ENCODE results near the gene FHL3. TPM values are rescaled to one million over a fixed set of nuclear protein-coding genes. Genes with fewer than 3 reads are reported as not detected.
A peak's percentile ranks its signal among the peaks of the same experiment; 100 is the strongest.

The FHL3 gene
- total RNA-seq, 4 donors from 2014 or later: 7.5 to 13.8 (median 10.4) TPM

- Histone ChIP-seq H3K27me3 (peaks cover 36% of the 10 kb centered on the region), H3K4me1 (peaks cover 14 to 30% of the 10 kb centered on the region in 2 donors), H3K27ac (no peak overlapping the region), H3K36me3 (no peaks in the 10 kb centered on the region), H3K4me3 (replicated peaks in 1 of 3) (no peak overlapping the region), H3K9me3 (no peaks in the 10 kb centered on the region)
- intact Hi-C loops (cut with DNase I): no loop called here
- 3 to 5% methylated on average over 16 to 32 of the region's 115 CpGs for WGBS, 2 donors
- TF ChIP-seq POLR2A (IDR thresholded peaks at IDR 0.05): no peak
- TF ChIP-seq, protein P1, sequence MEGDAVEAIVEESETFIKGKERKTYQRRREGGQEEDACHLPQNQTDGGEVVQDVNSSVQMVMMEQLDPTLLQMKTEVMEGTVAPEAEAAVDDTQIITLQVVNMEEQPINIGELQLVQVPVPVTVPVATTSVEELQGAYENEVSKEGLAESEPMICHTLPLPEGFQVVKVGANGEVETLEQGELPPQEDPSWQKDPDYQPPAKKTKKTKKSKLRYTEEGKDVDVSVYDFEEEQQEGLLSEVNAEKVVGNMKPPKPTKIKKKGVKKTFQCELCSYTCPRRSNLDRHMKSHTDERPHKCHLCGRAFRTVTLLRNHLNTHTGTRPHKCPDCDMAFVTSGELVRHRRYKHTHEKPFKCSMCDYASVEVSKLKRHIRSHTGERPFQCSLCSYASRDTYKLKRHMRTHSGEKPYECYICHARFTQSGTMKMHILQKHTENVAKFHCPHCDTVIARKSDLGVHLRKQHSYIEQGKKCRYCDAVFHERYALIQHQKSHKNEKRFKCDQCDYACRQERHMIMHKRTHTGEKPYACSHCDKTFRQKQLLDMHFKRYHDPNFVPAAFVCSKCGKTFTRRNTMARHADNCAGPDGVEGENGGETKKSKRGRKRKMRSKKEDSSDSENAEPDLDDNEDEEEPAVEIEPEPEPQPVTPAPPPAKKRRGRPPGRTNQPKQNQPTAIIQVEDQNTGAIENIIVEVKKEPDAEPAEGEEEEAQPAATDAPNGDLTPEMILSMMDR (IDR thresholded peaks at IDR 0.05): no peak
- peak; percentile 63 to 72 for DNase-seq
These were observed 40.4 kb upstream of the FHL3 start for GRCh38 chr1:38045401-38046332.

DNA sequence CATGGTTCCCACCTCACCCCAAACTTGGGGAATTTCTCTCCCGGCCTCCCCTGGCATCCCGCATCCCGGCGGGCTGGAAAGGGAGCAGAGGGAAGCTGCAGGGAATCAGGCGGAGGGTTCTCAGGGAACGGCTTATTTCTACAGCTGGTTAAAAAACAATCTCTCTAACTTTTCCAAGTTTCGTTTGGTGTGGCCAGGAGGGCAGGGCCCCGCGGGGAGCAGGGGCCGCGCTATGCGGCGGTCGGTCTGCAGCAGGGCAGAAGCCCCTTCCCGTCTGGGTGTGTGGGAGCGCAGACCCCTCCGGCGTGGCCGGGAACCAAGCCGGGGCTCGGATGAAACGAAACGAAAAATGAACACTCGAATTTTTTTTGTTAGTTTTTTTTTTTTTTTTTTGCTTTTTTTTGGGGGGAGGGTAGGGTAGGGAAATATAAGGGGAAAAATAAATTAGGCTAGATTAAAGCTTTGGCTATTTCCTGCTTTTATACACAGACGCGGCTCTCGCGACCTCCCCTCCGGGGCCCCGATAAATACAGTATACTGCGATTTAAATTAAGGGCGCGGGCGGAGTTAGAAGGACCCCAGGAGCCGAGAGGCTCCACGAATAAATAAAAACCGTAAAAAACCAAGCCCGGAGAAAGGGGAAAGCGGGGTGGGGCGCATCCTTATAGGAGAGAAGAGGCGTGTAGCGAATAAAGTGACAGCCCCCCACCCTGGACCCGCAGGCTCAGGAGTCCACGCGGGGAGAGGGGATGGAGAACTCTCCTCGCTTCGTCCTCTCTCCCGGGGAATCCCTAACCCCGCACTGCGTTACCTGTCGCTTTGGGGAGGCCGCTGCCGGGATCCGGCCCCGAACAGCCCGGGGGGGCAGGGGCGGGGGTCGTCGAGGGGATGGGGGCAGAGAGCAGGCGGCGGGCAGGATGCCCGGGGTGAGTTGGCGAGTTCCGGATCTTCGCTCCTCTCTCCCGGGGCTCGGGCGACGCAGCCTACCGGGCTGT is 39.2 kb upstream of the FHL3 start:
- no peaks in the 10 kb centered on the region for H3K36me3 ChIP-seq
- H3K27me3 ChIP-seq: peaks cover 36% of the 10 kb centered on the region

DNA sequence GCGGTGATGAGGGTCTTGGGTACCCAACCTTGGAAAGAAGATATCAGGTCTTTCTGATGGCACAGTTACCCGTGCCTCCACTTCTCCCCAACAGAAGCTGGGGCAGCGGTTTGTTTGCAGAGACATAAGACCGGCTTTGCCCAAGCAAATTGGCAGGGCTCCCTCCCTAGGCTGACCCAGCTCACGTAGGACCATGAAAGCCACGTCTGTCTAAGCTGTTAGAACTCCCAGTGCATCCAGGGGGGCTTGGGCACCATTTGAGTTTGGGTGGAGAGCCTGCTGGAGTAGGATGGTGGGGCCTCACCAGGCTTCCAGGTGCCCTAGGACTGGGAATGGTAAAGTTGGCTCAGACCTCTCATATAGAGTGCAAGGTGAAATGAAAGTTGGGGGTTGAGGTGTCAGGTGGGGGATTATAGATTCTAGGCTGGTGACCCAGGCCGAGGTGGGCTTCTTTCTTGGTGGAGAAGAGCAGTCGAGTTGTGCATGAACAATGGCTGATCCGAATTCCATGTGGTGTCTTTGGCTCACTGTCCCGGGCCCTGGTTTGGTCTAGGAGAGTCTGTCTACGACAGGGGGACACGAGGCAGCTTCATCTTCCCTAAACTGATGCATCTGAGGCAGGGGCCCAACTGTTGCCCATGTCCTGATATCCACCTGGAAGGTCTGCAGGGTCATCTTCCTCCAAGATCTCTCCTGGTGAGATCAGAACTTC is 37.9 kb upstream of the FHL3 start:
- no peak for DNase-seq

More for the DNA sequence above, 39.2 kb upstream of the FHL3 start:
- Histone ChIP-seq H3K9me3 (no peaks in the 10 kb centered on the region), H3K4me3 (replicated peaks in 1 of 3) (peak overlapping the region in 1 of 3 donors; percentile 9), H3K4me1 (peaks cover 14 to 25% of the 10 kb centered on the region in 2 donors), H3K27ac (no peak overlapping the region)
- no peak for DNase-seq
- TF ChIP-seq, protein P1 (IDR thresholded peaks at IDR 0.05): no peak
- no peak for TF ChIP-seq POLR2A (IDR thresholded peaks at IDR 0.05)
- WGBS, 2 donors: 10 to 12% methylated on average over 42 to 68 of the region's 70 CpGs
- intact Hi-C loops (cut with DNase I): no loop called here

More for the DNA sequence above, 37.9 kb upstream of the FHL3 start:
- Histone ChIP-seq H3K27ac (no peak overlapping the region), H3K4me3 (replicated peaks in 1 of 3) (no peak overlapping the region), H3K4me1 (peaks cover 14 to 25% of the 10 kb centered on the region in 2 donors), H3K9me3 (no peaks in the 10 kb centered on the region), H3K36me3 (no peaks in the 10 kb centered on the region), H3K27me3 (peaks cover 36% of the 10 kb centered on the region)
- intact Hi-C loops (cut with DNase I): no loop called here
- no peak for TF ChIP-seq POLR2A (IDR thresholded peaks at IDR 0.05)
- TF ChIP-seq, protein P1 (IDR thresholded peaks at IDR 0.05): no peak
- WGBS, 2 donors: 91 to 98% methylated on average over 8 to 12 of the region's 12 CpGs
